Measurements from ENCODE around the gene CHST14. TPM values are rescaled to one million over a fixed set of nuclear protein-coding genes. Genes with fewer than 3 reads are reported as not detected.

CHST14 gene
- total RNA-seq, 4 donors from 2014 or later = 2.9 to 8.8 (median 4.1) TPM; not detected in 1

DNA sequence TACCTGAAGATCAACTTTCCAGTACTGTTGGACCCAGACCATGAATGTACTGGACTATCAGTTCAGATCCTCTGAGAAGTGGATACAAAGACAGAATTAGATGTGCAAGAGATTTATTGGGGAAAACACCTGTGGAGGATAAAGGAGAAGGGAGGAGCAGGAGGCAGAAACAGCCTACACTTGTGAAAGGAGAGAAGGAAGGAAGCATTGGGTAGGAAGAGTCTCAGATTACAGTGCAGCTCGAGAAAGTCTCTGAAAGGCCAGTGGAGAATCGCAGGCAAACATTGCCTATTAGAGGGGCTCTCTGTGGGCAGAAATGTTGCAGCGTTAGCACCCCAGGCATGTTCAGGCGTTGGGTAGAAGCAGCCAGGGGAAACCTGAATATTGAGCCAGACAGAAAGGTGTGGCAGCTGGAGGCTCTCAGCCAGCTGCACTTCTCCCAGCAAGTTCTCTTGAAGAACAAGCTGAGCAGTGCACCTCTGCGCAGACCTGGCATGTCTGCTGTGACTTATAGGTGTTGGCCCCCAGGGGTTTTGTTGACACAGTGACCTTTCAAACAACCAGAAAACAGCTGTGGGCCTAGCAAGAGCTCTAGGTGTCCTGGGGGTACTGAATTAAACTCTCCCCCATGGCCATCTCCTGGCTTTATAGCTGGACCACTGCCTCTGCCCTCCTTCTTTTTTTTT, 7.0 kb downstream of the CHST14 start:
- H3K27me3 ChIP-seq = no peaks in the 10 kb centered on the region
- H3K27ac ChIP-seq = no peak overlapping the region
- H3K4me1 ChIP-seq = no peaks in the 10 kb centered on the region
- TF ChIP-seq EP300 (IDR thresholded peaks at IDR 0.05; ENCODE audit: low read depth) (no peak), POLR2AphosphoS5 (IDR thresholded peaks at IDR 0.05) (no peak), POLR2A (IDR thresholded peaks at IDR 0.05) (no peak)
- TF ChIP-seq, protein P1, sequence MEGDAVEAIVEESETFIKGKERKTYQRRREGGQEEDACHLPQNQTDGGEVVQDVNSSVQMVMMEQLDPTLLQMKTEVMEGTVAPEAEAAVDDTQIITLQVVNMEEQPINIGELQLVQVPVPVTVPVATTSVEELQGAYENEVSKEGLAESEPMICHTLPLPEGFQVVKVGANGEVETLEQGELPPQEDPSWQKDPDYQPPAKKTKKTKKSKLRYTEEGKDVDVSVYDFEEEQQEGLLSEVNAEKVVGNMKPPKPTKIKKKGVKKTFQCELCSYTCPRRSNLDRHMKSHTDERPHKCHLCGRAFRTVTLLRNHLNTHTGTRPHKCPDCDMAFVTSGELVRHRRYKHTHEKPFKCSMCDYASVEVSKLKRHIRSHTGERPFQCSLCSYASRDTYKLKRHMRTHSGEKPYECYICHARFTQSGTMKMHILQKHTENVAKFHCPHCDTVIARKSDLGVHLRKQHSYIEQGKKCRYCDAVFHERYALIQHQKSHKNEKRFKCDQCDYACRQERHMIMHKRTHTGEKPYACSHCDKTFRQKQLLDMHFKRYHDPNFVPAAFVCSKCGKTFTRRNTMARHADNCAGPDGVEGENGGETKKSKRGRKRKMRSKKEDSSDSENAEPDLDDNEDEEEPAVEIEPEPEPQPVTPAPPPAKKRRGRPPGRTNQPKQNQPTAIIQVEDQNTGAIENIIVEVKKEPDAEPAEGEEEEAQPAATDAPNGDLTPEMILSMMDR (IDR thresholded peaks at IDR 0.05) = no peak
- intact Hi-C loops (cut with DNase I; ENCODE audit: low total_unique reads) (no loop called here), in situ Hi-C loops (cut with MboI; ENCODE audit: low pct_ligation_motif_present in 1 of 4, low pct_unique_long_range_greater_than_20kb in 1 of 4, low sequenced_read_pairs in 3 of 4) (no loop called here)
- H3K4me3 ChIP-seq = no peak overlapping the region
- H3K9me3 ChIP-seq = no peaks in the 10 kb centered on the region
- 40% methylated on average over 5 of the region's 5 CpGs; no CpG with 5 or more reads in 1 of the 2 donors for WGBS, 2 donors (ENCODE audit: low coverage in 1 of 2)
- H3K36me3 ChIP-seq = no peaks in the 10 kb centered on the region
- DNase-seq = no peak

GRCh38 chr15:40479024-40479423, 8.2 kb downstream of the CHST14 start:
- in situ Hi-C loops (cut with MboI; ENCODE audit: low pct_ligation_motif_present in 1 of 4, low pct_unique_long_range_greater_than_20kb in 1 of 4, low sequenced_read_pairs in 3 of 4) (no loop called here), intact Hi-C loops (cut with DNase I; ENCODE audit: low total_unique reads) (no loop called here)
- Histone ChIP-seq H3K36me3 (no peaks in the 10 kb centered on the region), H3K27ac (no peak overlapping the region), H3K4me3 (no peak overlapping the region), H3K27me3 (no peaks in the 10 kb centered on the region), H3K4me1 (no peaks in the 10 kb centered on the region), H3K9me3 (no peaks in the 10 kb centered on the region)
- no peak for TF ChIP-seq POLR2AphosphoS5 (IDR thresholded peaks at IDR 0.05)
- TF ChIP-seq, protein P1 (IDR thresholded peaks at IDR 0.05) = no peak
- TF ChIP-seq EP300 (IDR thresholded peaks at IDR 0.05; ENCODE audit: low read depth) = no peak
- no peak for TF ChIP-seq POLR2A (IDR thresholded peaks at IDR 0.05)
- DNase-seq = no peak

- Histone ChIP-seq H3K27ac (no peak overlapping the region), H3K27me3 (no peaks in the 10 kb centered on the region), H3K9me3 (no peaks in the 10 kb centered on the region), H3K4me1 (no peaks in the 10 kb centered on the region), H3K36me3 (no peaks in the 10 kb centered on the region), H3K4me3 (no peak overlapping the region)
- TF ChIP-seq, protein P1 (IDR thresholded peaks at IDR 0.05) = no peak
- TF ChIP-seq POLR2A (IDR thresholded peaks at IDR 0.05) = no peak
- no peak for TF ChIP-seq POLR2AphosphoS5 (IDR thresholded peaks at IDR 0.05)
- no peak for TF ChIP-seq EP300 (IDR thresholded peaks at IDR 0.05; ENCODE audit: low read depth)
- intact Hi-C loops (cut with DNase I; ENCODE audit: low total_unique reads) (no loop called here), in situ Hi-C loops (cut with MboI; ENCODE audit: low pct_ligation_motif_present in 1 of 4, low pct_unique_long_range_greater_than_20kb in 1 of 4, low sequenced_read_pairs in 3 of 4) (no loop called here)
- WGBS, 2 donors (ENCODE audit: low coverage in 1 of 2) = 50 to 69% methylated on average over 1 of the region's 1 CpG
- no peak for DNase-seq
Measured at GRCh38 chr15:40481341-40482074, 10.7 kb downstream of the CHST14 start.

GRCh38 chr15:40483919-40484318, 13.1 kb downstream of the CHST14 start:
- H3K4me3 ChIP-seq = no peak overlapping the region
- intact Hi-C loops (cut with DNase I; ENCODE audit: low total_unique reads) = no loop called here
- H3K27me3 ChIP-seq = no peaks in the 10 kb centered on the region
- in situ Hi-C loops (cut with MboI; ENCODE audit: low pct_ligation_motif_present in 1 of 4, low pct_unique_long_range_greater_than_20kb in 1 of 4, low sequenced_read_pairs in 3 of 4) = no loop called here
- no peaks in the 10 kb centered on the region for H3K36me3 ChIP-seq
- no peak for DNase-seq
- H3K9me3 ChIP-seq = no peaks in the 10 kb centered on the region
- TF ChIP-seq POLR2AphosphoS5 (IDR thresholded peaks at IDR 0.05) (no peak), EP300 (IDR thresholded peaks at IDR 0.05; ENCODE audit: low read depth) (no peak), POLR2A (IDR thresholded peaks at IDR 0.05) (no peak)
- TF ChIP-seq, protein P1 (IDR thresholded peaks at IDR 0.05) = no peak
- no peaks in the 10 kb centered on the region for H3K4me1 ChIP-seq
- WGBS, 2 donors (ENCODE audit: low coverage in 1 of 2) = 89% methylated on average over 2 of the region's 2 CpGs; no CpG with 5 or more reads in 1 of the 2 donors
- no peak overlapping the region for H3K27ac ChIP-seq

Measured in transverse colon (tissue), 4 donors.